Body of pancreas (tissue), 4 donors: ENCODE results near the gene ZBED1. TPM values are rescaled to one million over a fixed set of nuclear protein-coding genes. Genes with fewer than 3 reads are reported as not detected.

Experiments used
- ATAC-seq: fragments of 150-250 bp; one replicate; pipeline ENCODE4 v1.9.1; 2016
- DNase-seq, 4 donors: peaks; one replicate each; pipeline ENCODE4 v3.0.0-alpha.2; 2019
- H3K27ac ChIP-seq, 4 donors: fragments of 200-600 bp; sonication (generic); 1 replicate in 3 of 4; 2 replicates in 1 of 4; pipeline versions ENCODE4 v1.5.1 to v1.6.1; 2016 to 2019; ENCODE audit warnings: mild to moderate bottlenecking in 1 of 4, mixed read lengths in 1 of 4, moderate library complexity in 1 of 4
- H3K27me3 ChIP-seq, 2 donors: fragments of 200-600 bp; sonication (generic); one replicate each; pipeline ENCODE4 v1.6.0; 2016; ENCODE audit warnings: mild to moderate bottlenecking in 1 of 2
- H3K36me3 ChIP-seq, 2 donors: fragments of 200-600 bp; sonication (generic); replicated peaks in 1 of 2; 2 replicates each; pipeline ENCODE4 v1.5.1; 2016; ENCODE audit warnings: low read depth in 2 of 2; ENCODE audit not compliant: insufficient read depth in 1 of 2
- H3K4me1 ChIP-seq: fragments of 200-600 bp; sonication (generic); one replicate; pipeline ENCODE4 v1.6.0; 2016
- H3K4me3 ChIP-seq, 2 donors: fragments of 200-600 bp; sonication (generic); 1 replicate in 1 of 2; 2 replicates in 1 of 2; pipeline ENCODE4 v1.5.1; 2016 to 2019
- H3K9me3 ChIP-seq, 3 donors: fragments of 200-600 bp; sonication (generic); 1 replicate in 2 of 3; 2 replicates in 1 of 3; pipeline ENCODE4 v1.5.1; 2016
- POLR2A ChIP-seq, 3 donors: fragments of 450-650 bp; IDR thresholded peaks; one replicate each; pipeline ENCODE4 v1.6.1; 2016; ENCODE audit warnings: antibody characterized with exemption in 3 of 3, mild to moderate bottlenecking in 2 of 3
- WGBS, 2 donors: methylation state at CpG; one replicate each; pipeline ENCODE4 v1.1.5; 2017; 5-methylcytosine and 5-hydroxymethylcytosine counted together
- intact Hi-C: fragments of 100-400 bp; cut with DNase I; formaldehyde crosslinking; loops from one replicate; pipeline ENCODE4 v1.15.1; 2023
- total RNA-seq, 2 donors: library from RNA; depleted of rRNA; stranded (reverse); fragments of >200 nt; gene quantifications; one replicate each; pipeline ENCODE4 v1.1.0, GENCODE V29; 2016
- TF ChIP-seq, protein P1 (sequence below), 7 experiments: fragments of 450-650 bp in 4 of 7; fragments of 200-600 bp in 3 of 7; sonication (generic) in 3 of 7; IDR thresholded peaks; one replicate each; pipeline ENCODE4 v1.5.1; 2016 to 2019; ENCODE audit warnings: antibody characterized with exemption in 7 of 7

Gene ZBED1
- total RNA-seq, 2 donors from 2014 or later, result 35.5 to 39.2 TPM

GRCh38 chrX:2492531-2493218 lies 8.1 kb downstream of the ZBED1 start:
- ATAC-seq, result no peak
- no peak overlapping the region for H3K4me3 ChIP-seq
- peak overlapping the region; percentile 50 to 85 (median 70) for H3K27ac ChIP-seq
- H3K4me1 ChIP-seq, result peaks cover 52% of the 10 kb centered on the region
- WGBS, 2 donors, result 63 to 69% methylated on average over 18 to 22 of the region's 22 CpGs
- no peaks in the 10 kb centered on the region for H3K27me3 ChIP-seq
- peak in 3 of 4 donors; percentile 47 to 69 (median 58) for DNase-seq
- peaks cover 20 to 25% of the 10 kb centered on the region in 2 donors for H3K36me3 ChIP-seq
- intact Hi-C loops, result no loop called here
- H3K9me3 ChIP-seq, result no peaks in the 10 kb centered on the region
- TF ChIP-seq, protein P1, sequence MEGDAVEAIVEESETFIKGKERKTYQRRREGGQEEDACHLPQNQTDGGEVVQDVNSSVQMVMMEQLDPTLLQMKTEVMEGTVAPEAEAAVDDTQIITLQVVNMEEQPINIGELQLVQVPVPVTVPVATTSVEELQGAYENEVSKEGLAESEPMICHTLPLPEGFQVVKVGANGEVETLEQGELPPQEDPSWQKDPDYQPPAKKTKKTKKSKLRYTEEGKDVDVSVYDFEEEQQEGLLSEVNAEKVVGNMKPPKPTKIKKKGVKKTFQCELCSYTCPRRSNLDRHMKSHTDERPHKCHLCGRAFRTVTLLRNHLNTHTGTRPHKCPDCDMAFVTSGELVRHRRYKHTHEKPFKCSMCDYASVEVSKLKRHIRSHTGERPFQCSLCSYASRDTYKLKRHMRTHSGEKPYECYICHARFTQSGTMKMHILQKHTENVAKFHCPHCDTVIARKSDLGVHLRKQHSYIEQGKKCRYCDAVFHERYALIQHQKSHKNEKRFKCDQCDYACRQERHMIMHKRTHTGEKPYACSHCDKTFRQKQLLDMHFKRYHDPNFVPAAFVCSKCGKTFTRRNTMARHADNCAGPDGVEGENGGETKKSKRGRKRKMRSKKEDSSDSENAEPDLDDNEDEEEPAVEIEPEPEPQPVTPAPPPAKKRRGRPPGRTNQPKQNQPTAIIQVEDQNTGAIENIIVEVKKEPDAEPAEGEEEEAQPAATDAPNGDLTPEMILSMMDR (IDR thresholded peaks at IDR 0.05), result no peak
- no peak for TF ChIP-seq POLR2A (IDR thresholded peaks at IDR 0.05)

DNA sequence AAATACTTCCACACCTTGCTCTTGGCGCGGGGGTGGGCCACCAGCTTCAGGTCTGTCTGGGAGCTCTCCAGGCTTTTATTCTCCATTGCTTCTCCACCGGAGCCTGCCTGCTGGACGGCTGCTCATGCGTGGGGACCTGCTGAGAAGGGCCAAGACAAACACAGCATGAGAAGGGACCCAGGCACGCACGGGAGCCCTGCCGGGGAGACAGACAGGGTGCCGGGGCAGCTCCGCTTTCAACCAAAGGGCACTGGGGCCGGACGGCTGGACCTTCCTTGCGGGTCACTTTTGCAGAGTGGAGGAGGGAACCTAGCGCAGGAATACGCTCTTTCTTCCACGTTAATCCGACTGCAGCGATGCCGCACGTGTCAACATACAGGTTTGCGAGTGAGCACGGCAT lies 10.1 kb downstream of the ZBED1 start:
- DNase-seq (no peak), ATAC-seq (no peak)
- 72 to 78% methylated on average over 17 to 22 of the region's 22 CpGs for WGBS, 2 donors
- no peaks in the 10 kb centered on the region for H3K27me3 ChIP-seq
- no peak overlapping the region for H3K4me3 ChIP-seq
- peaks cover 34% of the 10 kb centered on the region for H3K4me1 ChIP-seq
- H3K9me3 ChIP-seq, result no peaks in the 10 kb centered on the region
- H3K27ac ChIP-seq, result peak overlapping the region in 3 of 4 donors; percentile 70 to 85 (median 70)
- no peak for TF ChIP-seq POLR2A (IDR thresholded peaks at IDR 0.05)
- H3K36me3 ChIP-seq, result peaks cover 25 to 27% of the 10 kb centered on the region in 2 donors
- intact Hi-C loops, result no loop called here

GRCh38 chrX:2489446-2490445 lies 11.0 kb downstream of the ZBED1 start:
- no peaks in the 10 kb centered on the region for H3K9me3 ChIP-seq
- peaks cover 31% of the 10 kb centered on the region for H3K4me1 ChIP-seq
- peak overlapping the region in 2 of 4 donors; percentile 70 to 85 for H3K27ac ChIP-seq
- TF ChIP-seq, protein P1 (IDR thresholded peaks at IDR 0.05), result no peak
- no peak for TF ChIP-seq POLR2A (IDR thresholded peaks at IDR 0.05)
- no peak for ATAC-seq
- no peak overlapping the region for H3K4me3 ChIP-seq
- DNase-seq, result no peak
- peaks cover 25 to 27% of the 10 kb centered on the region in 2 donors for H3K36me3 ChIP-seq
- intact Hi-C loops, result no loop called here
- 95 to 100% methylated on average over 2 to 59 of the region's 65 CpGs for WGBS, 2 donors
- no peaks in the 10 kb centered on the region for H3K27me3 ChIP-seq

GRCh38 chrX:2488621-2489285 lies 12.0 kb downstream of the ZBED1 start:
- intact Hi-C loops, result no loop called here
- DNase-seq (no peak), ATAC-seq (no peak)
- Histone ChIP-seq H3K27me3 (no peaks in the 10 kb centered on the region), H3K4me3 (no peak overlapping the region), H3K27ac (no peak overlapping the region), H3K36me3 (peaks cover 25 to 27% of the 10 kb centered on the region in 2 donors), H3K4me1 (peaks cover 31% of the 10 kb centered on the region), H3K9me3 (no peaks in the 10 kb centered on the region)
- TF ChIP-seq POLR2A (IDR thresholded peaks at IDR 0.05), result no peak
- TF ChIP-seq, protein P1 (IDR thresholded peaks at IDR 0.05), result no peak
- 96 to 99% methylated on average over 21 to 45 of the region's 50 CpGs for WGBS, 2 donors
